Sigmoid colon (tissue), 4 donors: ENCODE measurements around the gene DCUN1D4.

Source experiments
- CTCF ChIP-seq, 4 experiments: fragments of 450-650 bp in 3 of 4; fragments of 200-600 bp in 1 of 4; IDR thresholded peaks; one replicate each; pipeline ENCODE4 v1.5.1; 2016 to 2019; ENCODE audit warnings: antibody characterized with exemption in 4 of 4, mild to moderate bottlenecking in 3 of 4, moderate library complexity in 2 of 4
- EP300 ChIP-seq, 4 donors: sonication (generic); formaldehyde crosslinking; IDR thresholded peaks; one replicate each; pipeline ENCODE4 v1.6.1; 2017; ENCODE audit warnings: antibody characterized with exemption in 4 of 4
- POLR2AphosphoS5 ChIP-seq, 4 donors: sonication (generic); formaldehyde crosslinking; IDR thresholded peaks; one replicate each; pipeline ENCODE4 v1.6.1; 2017; ENCODE audit warnings: antibody characterized with exemption in 4 of 4

GRCh38 chr4:51851937-51852290 is 9.0 kb downstream of the DCUN1D4 start:
- TF ChIP-seq CTCF (IDR thresholded peaks at IDR 0.05) (no peak), POLR2AphosphoS5 (IDR thresholded peaks at IDR 0.05) (no peak), EP300 (IDR thresholded peaks at IDR 0.05) (no peak)
